ENCODE measurements around the gene RAD21L1. TPM values are rescaled to one million over a fixed set of nuclear protein-coding genes. Genes with fewer than 3 reads are reported as not detected.

RAD21L1 gene
- total RNA-seq, 4 donors from 2014 or later, result not detected

DNA sequence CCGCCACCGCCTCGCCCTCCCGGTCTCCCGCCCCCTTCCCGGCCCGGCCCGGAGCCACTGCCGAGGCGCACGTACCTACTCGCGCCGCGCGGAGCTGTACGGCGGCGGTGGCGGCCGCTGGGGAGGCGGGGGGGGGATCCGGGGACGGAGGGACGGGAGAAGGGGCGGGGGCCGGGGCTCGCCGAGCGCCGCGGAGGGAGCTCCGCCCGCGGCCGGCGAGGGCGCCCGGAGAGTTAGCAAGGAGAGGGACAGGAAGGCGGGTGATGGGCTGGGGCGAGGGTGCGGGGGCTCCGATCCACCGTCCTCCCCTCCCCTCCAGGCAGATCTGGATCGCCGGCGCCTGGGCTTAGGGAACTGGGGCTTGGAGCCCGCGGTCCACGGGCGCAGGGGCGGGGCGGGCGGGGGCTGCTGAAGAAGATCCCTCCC, 40.5 kb upstream of the RAD21L1 start:
- Histone ChIP-seq H3K4me3 (peak overlapping the region in 1 of 2 donors; percentile 54), H3K9me3 (no peaks in the 10 kb centered on the region), H3K27ac (peak overlapping the region in 1 of 4 donors; percentile 51), H3K4me1 (peaks cover 0 to 18% (median 10%) of the 10 kb centered on the region in 3 donors), H3K36me3 (peaks cover 0 to 7% of the 10 kb centered on the region in 2 donors), H3K27me3 (peaks cover 38% of the 10 kb centered on the region)
- TF ChIP-seq, protein P1, sequence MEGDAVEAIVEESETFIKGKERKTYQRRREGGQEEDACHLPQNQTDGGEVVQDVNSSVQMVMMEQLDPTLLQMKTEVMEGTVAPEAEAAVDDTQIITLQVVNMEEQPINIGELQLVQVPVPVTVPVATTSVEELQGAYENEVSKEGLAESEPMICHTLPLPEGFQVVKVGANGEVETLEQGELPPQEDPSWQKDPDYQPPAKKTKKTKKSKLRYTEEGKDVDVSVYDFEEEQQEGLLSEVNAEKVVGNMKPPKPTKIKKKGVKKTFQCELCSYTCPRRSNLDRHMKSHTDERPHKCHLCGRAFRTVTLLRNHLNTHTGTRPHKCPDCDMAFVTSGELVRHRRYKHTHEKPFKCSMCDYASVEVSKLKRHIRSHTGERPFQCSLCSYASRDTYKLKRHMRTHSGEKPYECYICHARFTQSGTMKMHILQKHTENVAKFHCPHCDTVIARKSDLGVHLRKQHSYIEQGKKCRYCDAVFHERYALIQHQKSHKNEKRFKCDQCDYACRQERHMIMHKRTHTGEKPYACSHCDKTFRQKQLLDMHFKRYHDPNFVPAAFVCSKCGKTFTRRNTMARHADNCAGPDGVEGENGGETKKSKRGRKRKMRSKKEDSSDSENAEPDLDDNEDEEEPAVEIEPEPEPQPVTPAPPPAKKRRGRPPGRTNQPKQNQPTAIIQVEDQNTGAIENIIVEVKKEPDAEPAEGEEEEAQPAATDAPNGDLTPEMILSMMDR (IDR thresholded peaks at IDR 0.05), result no peak
- no peak for TF ChIP-seq EP300 (IDR thresholded peaks at IDR 0.05)
- TF ChIP-seq POLR2A (IDR thresholded peaks at IDR 0.05), result no peak
- no peak for TF ChIP-seq POLR2AphosphoS5 (IDR thresholded peaks at IDR 0.05)
- ATAC-seq, result no peak
- no CpG with 5 or more reads among the region's 54 CpGs for WGBS, 2 donors (ENCODE audit: low coverage in 1 of 2)

DNA sequence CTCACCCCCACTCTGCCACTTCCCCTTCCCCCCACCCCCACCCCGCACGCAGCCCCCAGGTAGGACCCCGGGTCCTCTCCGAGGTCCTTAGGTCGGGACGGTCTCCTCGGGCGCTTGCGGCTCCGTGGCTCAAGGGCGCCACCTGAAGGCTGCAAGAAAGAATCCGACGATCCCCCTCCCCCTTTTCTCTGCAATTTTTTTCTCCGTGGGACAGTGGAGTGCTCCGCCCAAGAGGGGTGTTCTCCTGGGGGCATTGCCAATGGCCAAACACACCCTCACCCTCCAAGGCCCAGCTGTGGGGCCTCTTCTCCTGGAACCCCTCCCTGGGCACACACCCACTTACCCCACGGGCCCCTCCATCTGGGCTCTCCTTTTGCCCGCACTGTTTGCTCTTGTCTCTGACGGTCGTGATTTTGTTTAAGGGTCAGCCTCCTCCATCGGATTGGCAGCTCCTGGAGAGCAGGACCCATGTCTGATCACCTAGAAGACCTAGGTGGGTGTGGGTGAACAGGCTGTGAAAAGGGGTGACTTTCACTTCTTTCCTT, 40.0 kb upstream of the RAD21L1 start:
- Histone ChIP-seq H3K4me3 (peak overlapping the region in 1 of 2 donors; percentile 54), H3K9me3 (no peaks in the 10 kb centered on the region), H3K36me3 (peaks cover 0 to 5% of the 10 kb centered on the region in 2 donors), H3K27ac (peak overlapping the region in 1 of 4 donors; percentile 51), H3K4me1 (peaks cover 0 to 18% (median 10%) of the 10 kb centered on the region in 3 donors), H3K27me3 (peaks cover 38% of the 10 kb centered on the region)
- TF ChIP-seq EP300 (IDR thresholded peaks at IDR 0.05), result no peak
- TF ChIP-seq POLR2A (IDR thresholded peaks at IDR 0.05), result no peak
- TF ChIP-seq, protein P1 (IDR thresholded peaks at IDR 0.05), result peak in 2 of 4 experiments; percentile 16 to 46
- WGBS, 2 donors (ENCODE audit: low coverage in 1 of 2), result 7% methylated on average over 11 of the region's 20 CpGs; no CpG with 5 or more reads in 1 of the 2 donors
- no peak for ATAC-seq

DNA sequence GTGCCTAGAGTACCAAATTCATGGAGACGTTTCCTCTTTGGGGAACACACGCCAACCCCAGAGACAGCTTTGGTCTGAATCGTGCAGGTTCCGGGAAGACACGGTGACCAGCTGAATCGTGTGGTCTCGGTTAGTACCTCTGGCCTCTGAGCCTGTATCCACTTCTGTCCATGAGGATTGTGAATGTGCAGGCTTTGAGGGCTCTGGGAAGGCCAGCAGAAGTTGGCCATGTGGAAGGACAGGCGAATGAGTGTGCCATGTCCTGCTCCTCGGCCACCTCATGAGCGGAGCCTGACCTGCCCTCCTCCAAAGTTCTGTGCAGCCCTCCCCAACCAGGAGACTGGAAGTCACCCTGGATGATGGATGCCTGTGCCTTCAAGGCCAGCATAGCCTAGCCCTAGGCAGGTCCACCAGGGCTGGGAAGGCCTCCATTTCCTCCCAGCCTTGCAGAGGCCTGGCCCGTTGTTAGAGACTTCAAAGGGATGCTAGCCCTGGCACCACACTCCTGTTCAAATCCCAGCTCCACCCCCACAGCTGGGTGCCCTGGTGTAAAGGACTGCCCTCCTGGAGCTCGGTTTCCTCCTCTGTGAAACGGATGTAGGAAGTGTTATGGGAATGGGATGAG, 39.4 kb upstream of the RAD21L1 start:
- TF ChIP-seq, protein P1 (IDR thresholded peaks at IDR 0.05), result no peak
- TF ChIP-seq POLR2AphosphoS5 (IDR thresholded peaks at IDR 0.05), result no peak
- no peak for TF ChIP-seq POLR2A (IDR thresholded peaks at IDR 0.05)
- no peak for TF ChIP-seq EP300 (IDR thresholded peaks at IDR 0.05)
- H3K36me3 ChIP-seq, result no peaks in the 10 kb centered on the region
- 20 to 56% methylated on average over 1 to 4 of the region's 13 CpGs for WGBS, 2 donors (ENCODE audit: low coverage in 1 of 2)
- H3K27ac ChIP-seq, result no peak overlapping the region
- no peak overlapping the region for H3K4me3 ChIP-seq
- H3K4me1 ChIP-seq, result peaks cover 0 to 18% (median 10%) of the 10 kb centered on the region in 3 donors
- no peak for ATAC-seq
- H3K9me3 ChIP-seq, result no peaks in the 10 kb centered on the region
- H3K27me3 ChIP-seq, result peaks cover 38% of the 10 kb centered on the region

DNA sequence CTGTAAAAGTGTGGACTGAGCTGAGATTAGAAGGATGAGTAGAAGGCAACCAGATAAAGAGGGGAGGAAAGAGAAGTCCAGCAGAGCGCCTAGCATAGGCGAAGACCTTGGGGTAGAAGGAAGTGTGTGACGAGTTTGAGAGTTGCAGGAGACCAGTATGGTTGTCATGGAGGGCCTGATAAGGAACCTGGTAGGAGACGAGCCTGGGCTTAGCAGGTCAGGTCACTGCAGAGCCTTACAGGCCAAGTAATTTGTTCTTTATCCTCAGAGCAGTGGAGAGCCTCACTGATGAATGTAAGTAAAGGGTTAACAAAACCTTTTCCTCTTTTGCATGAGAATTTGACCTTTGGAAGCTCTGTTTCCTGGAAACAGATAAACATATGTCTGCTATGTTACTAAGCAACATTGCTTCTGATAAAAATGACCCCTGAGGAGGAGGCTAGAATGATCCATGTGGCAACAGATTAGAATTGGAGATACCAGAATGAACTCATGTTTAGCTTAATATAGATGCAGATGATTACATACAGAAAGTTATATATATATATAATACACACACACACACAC, 38.2 kb upstream of the RAD21L1 start:
- peaks cover 38% of the 10 kb centered on the region for H3K27me3 ChIP-seq
- no peaks in the 10 kb centered on the region for H3K36me3 ChIP-seq
- H3K4me1 ChIP-seq, result peaks cover 0 to 18% (median 10%) of the 10 kb centered on the region in 3 donors
- no peaks in the 10 kb centered on the region for H3K9me3 ChIP-seq
- TF ChIP-seq, protein P1 (IDR thresholded peaks at IDR 0.05), result no peak
- no peak for TF ChIP-seq POLR2AphosphoS5 (IDR thresholded peaks at IDR 0.05)
- no peak for TF ChIP-seq POLR2A (IDR thresholded peaks at IDR 0.05)
- no peak for TF ChIP-seq EP300 (IDR thresholded peaks at IDR 0.05)
- WGBS, 2 donors (ENCODE audit: low coverage in 1 of 2), result 76 to 78% methylated on average over 4 of the region's 4 CpGs
- no peak for ATAC-seq
- H3K4me3 ChIP-seq, result no peak overlapping the region
- H3K27ac ChIP-seq, result no peak overlapping the region

Data from gastroesophageal sphincter (tissue), 4 donors.